K562 (cell line): ENCODE data around the gene FGF21. TPM values are rescaled to one million over a fixed set of nuclear protein-coding genes. Genes with fewer than 3 reads are reported as not detected.

Experiments used
- ARID3B ChIP-seq: fragments of 250-450 bp; sonication (Bioruptor Pico); IDR thresholded peaks from 2 replicates; pipeline ENCODE4 v1.4.0; 2020; ENCODE audit warnings: borderline replicate concordance
- CTCF ChIP-seq, 3 experiments: IDR thresholded peaks in 2 of 3; conservative IDR thresholded peaks in 1 of 3; 2 replicates each; pipeline ENCODE4 v1.5.1; 2011 to 2012; ENCODE audit warnings: low read length in 3 of 3, mild to moderate bottlenecking in 3 of 3, control low read depth in 2 of 3, improper control_type of control experiment in 1 of 3, inconsistent platforms in 1 of 3, low read depth in 1 of 3, mixed read lengths in 1 of 3, moderate library complexity in 1 of 3; ENCODE audit not compliant: insufficient read depth in 2 of 3
- HCFC1 ChIP-seq: IDR thresholded peaks from 2 replicates; pipeline ENCODE4 v1.6.1; 2012; ENCODE audit warnings: low read depth, low read length, improper control_type of control experiment
- HDGF ChIP-seq: fragments of 450-650 bp; IDR thresholded peaks from 2 replicates; pipeline ENCODE4 v1.6.1; 2016
- KLF10 ChIP-seq: fragments of 250-450 bp; sonication (Bioruptor Pico); IDR thresholded peaks from 2 replicates; pipeline ENCODE4 v1.6.1; 2021; ENCODE audit warnings: matching md5 sums
- MAFG ChIP-seq: fragments of 450-650 bp; conservative IDR thresholded peaks from 2 replicates; pipeline ENCODE4 v1.6.1; 2016; ENCODE audit warnings: missing genetic modification characterization, missing compliant biosample characterization
- PHF21A ChIP-seq: fragments of 450-650 bp; IDR thresholded peaks from 2 replicates; pipeline ENCODE4 v1.6.1; 2017; ENCODE audit warnings: low read depth, borderline replicate concordance
- POLR2AphosphoS5 ChIP-seq: IDR thresholded peaks from 2 replicates; pipeline ENCODE4 v1.6.1; 2011; ENCODE audit warnings: mild to moderate bottlenecking, low read depth, low read length, moderate library complexity; ENCODE audit not compliant: control insufficient read depth, insufficient read depth
- POU5F1 ChIP-seq: fragments of 150-350 bp; IDR thresholded peaks from 2 replicates; pipeline ENCODE4 v1.6.1; 2014; ENCODE audit warnings: borderline replicate concordance, low read length, low read depth, mild to moderate bottlenecking; ENCODE audit not compliant: partially characterized antibody
- RBM17 ChIP-seq: fragments of 200-400 bp; formaldehyde crosslinking; IDR thresholded peaks from 2 replicates; pipeline ENCODE4 v1.6.1; 2017; ENCODE audit warnings: low read depth, mild to moderate bottlenecking, low read length, borderline replicate concordance
- RBM25 ChIP-seq: fragments of 200-400 bp; formaldehyde crosslinking; IDR thresholded peaks from 2 replicates; pipeline ENCODE4 v1.6.1; 2018; ENCODE audit warnings: low read length, low read depth, moderate library complexity; ENCODE audit not compliant: severe bottlenecking
- TBP ChIP-seq: optimal IDR thresholded peaks from 2 replicates; pipeline ENCODE3; 2011; ENCODE audit warnings: low read depth, low read length, improper control_type of control experiment
- VEZF1 ChIP-seq: fragments of 200-800 bp; sonication (Bioruptor generic); IDR thresholded peaks from 2 replicates; pipeline ENCODE4 v1.6.1; 2017; ENCODE audit warnings: missing genetic modification characterization, missing compliant biosample characterization
- YBX1 ChIP-seq: fragments of 450-650 bp; IDR thresholded peaks from 2 replicates; pipeline ENCODE4 v1.7.1; 2016; ENCODE audit warnings: mild to moderate bottlenecking
- ZNF212 ChIP-seq: fragments of 450-650 bp; formaldehyde crosslinking; IDR thresholded peaks from 2 replicates; pipeline ENCODE4 v1.4.0; 2020; ENCODE audit warnings: mild to moderate bottlenecking
- ZNF740 ChIP-seq, 3 experiments: fragments of 200-800 bp in 1 of 3; sonication (Bioruptor generic) in 1 of 3; sonication (generic) in 1 of 3; formaldehyde crosslinking in 1 of 3; IDR thresholded peaks; 2 replicates each; pipeline versions ENCODE4 v1.6.1 to v1.8.0; 2016 to 2022; ENCODE audit warnings: mild to moderate bottlenecking in 2 of 3, missing compliant biosample characterization in 2 of 3, missing genetic modification characterization in 2 of 3, missing genetic modification reagents in 1 of 3
- ZNF778 ChIP-seq: fragments of 450-650 bp; formaldehyde crosslinking; IDR thresholded peaks from 2 replicates; pipeline ENCODE4 v1.4.0; 2020; ENCODE audit warnings: mild to moderate bottlenecking, moderate library complexity
- ZNF780A ChIP-seq: fragments of 250-450 bp; sonication (Bioruptor Pico); IDR thresholded peaks from 2 replicates; pipeline ENCODE4 v1.5.0; 2021; ENCODE audit warnings: mild to moderate bottlenecking
- polyA plus RNA-seq, 8 experiments: library from polyadenylated mRNA; depleted of rRNA in 4 of 8; stranded (reverse) in 5 of 8; unstranded in 3 of 8; fragments of >200 nt; fragmentation: Nextera tagmentation in 2 of 8; fragmentation: Illumina TruSeq in 1 of 8; extraction: Ambion mirVana in 2 of 8; extraction: Trizol in 1 of 8; gene quantifications; 2 replicates each; pipeline versions ENCODE4 v1.2.1 to v1.2.3, GENCODE V29; 2011 to 2014; ENCODE audit warnings: inconsistent platforms in 1 of 8, missing spikeins in 1 of 8
- total RNA-seq, 7 experiments: library from RNA; depleted of rRNA in 6 of 7; stranded (reverse); fragments of >200 nt in 6 of 7; fragmentation: Illumina TruSeq in 2 of 7; extraction: Trizol in 2 of 7; gene quantifications; 2 replicates each; pipeline versions ENCODE4 v1.2.1 to v1.2.3, GENCODE V29; 2011 to 2021; ENCODE audit warnings: low replicate concordance in 1 of 7

Gene FGF21
- total and polyA plus RNA-seq, 9 of the 15 experiments (the other 6 are each of a cell fraction or from before 2014, with no cell fraction given) = 0.04 to 0.77 (median 0.09) TPM; not detected in 6

DNA sequence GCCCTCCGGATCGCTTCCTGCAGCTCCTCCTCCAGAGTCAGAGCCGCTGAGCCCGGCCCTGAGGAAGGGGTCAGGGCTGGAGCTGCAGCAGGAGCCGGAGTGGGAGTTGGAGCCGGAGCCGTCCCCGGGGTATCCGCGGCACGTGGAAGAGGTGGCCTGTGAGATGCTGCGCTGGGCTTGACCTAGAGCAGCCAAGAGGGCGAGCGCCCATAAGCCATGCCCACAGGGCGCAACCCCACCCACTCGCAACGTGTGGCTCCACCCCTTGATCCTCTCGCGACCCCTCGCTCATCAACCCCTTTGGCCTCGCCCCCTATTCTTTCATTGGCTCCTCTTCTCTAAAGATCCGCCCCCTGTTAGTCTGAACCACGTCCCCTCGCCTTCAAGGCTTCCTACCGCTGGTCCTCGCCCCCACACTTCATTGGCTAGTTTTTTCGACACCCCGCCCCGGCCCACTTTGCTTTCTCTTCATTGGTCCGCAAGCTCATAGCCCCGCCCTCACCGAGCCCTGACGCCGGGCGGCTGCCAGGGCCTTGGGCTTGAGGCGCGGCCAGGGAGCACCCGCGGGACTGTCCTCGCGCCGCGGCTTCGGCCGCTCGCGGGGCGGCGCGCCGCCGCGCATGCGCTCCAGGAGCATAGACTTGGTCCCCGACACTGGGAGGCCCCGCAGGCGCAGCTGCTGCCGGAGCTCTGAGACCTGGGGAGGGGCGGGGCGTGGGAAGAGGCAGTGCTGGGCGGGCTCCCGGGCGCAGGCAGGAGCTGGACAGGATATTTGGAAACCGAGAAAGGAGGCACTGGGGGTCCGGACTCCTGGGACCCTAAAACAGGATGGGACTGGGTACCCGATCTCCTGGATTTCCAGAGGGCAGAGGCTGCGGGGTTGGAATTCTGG lies 41.2 kb upstream of the FGF21 start (continued):
- TF ChIP-seq ZNF212 (CRISPR knock-in tag) (0 out of 2 replicates have a peak, but pooled peaks have one; percentile 37), TBP (peak; percentile 46), ZNF780A (CRISPR knock-in tag) (no peak), HDGF (0 out of 2 replicates have a peak, but pooled peaks have one; percentile 73), VEZF1 (CRISPR knock-in tag) (peak; percentile 80), POLR2AphosphoS5 (0 out of 2 replicates have a peak, but pooled peaks have one; percentile 33), PHF21A (no peak), MAFG (tag) (no peak), ZNF778 (CRISPR knock-in tag) (no peak), RBM25 (peak; percentile 62), CTCF (IDR thresholded peaks at IDR 0.05 in 2 of 3, conservative IDR thresholded peaks at IDR 0.05 in 1 of 3; ENCODE audit: insufficient read depth in 2 of 3, low read depth in 1 of 3, low read length in 3 of 3) (peak in 2 of 3 experiments; percentile 31 to 36; a peak in 3 of 6 replicates), POU5F1 (peak; percentile 57), ARID3B (CRISPR knock-in tag) (peak; percentile 63; the same call in 1 of the 2 replicates), ZNF740 (CRISPR knock-in tag; IDR thresholded peaks at IDR 0.05) (no peak), ZNF740 (tag; IDR thresholded peaks at IDR 0.05) (no peak), KLF10 (CRISPR knock-in tag) (no peak), HCFC1 (peak; percentile 19; the same call in 1 of the 2 replicates), YBX1 (no peak), RBM17 (no peak)
